ENCODE measurements around the gene KCNQ1. TPM values are rescaled to one million over a fixed set of nuclear protein-coding genes. Genes with fewer than 3 reads are reported as not detected.

Gene KCNQ1
- total RNA-seq, 2 experiments from 2014 or later = 8.7 to 9.5 TPM

DNA sequence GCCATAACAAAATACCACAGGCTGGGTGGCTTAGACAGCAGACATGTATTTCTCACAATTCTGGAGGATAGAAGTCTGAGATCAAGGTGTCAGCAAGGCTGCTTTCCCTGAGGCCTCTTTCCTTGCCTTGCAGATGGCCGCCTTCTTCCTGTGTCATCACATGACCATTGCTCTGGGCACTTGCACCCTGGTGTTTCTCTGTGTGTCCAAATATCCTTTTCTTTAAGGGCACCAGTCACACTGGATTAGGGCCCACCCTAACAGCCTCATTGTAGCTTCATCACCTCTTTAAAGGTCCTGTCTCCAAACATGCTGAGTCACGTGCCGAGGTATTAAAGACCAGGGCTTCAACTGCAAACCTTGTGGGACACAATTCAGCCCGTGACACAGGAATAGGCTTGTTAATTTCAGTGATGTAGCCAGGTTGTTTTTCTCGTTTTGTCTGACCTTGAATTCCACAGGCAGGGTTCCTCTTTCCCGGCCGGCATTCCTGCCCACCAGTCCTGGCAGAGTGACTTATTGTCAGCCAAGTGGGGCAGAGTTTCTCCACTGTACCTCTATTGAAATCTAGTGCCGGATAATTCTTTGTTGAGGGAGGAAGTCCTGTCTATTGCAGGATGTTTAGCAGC, 154.9 kb downstream of the KCNQ1 start:
- Mint-ChIP-seq H3K4me3 (no peak overlapping the region), H3K27ac (no peak overlapping the region), H3K4me1 (ENCODE audit: low read depth) (no peaks in the 10 kb centered on the region), H3K27me3 (no peaks in the 10 kb centered on the region), H3K9me3 (peaks cover 10% of the 10 kb centered on the region), H3K36me3 (ENCODE audit: low read depth) (peaks cover 14% of the 10 kb centered on the region)
- ATAC-seq (no peak), DNase-seq (no peak)
- intact Hi-C loops (cut with micrococcal nuclease) = no loop called here
- ChIA-PET POLR2A (interaction anchor here (0.8 kb wide), 1 partner anchor 66 kb away, joined by 3 read pairs; no protein-coding TSS in a partner anchor), CTCF (no interaction called here)
- TF ChIP-seq, protein P1, sequence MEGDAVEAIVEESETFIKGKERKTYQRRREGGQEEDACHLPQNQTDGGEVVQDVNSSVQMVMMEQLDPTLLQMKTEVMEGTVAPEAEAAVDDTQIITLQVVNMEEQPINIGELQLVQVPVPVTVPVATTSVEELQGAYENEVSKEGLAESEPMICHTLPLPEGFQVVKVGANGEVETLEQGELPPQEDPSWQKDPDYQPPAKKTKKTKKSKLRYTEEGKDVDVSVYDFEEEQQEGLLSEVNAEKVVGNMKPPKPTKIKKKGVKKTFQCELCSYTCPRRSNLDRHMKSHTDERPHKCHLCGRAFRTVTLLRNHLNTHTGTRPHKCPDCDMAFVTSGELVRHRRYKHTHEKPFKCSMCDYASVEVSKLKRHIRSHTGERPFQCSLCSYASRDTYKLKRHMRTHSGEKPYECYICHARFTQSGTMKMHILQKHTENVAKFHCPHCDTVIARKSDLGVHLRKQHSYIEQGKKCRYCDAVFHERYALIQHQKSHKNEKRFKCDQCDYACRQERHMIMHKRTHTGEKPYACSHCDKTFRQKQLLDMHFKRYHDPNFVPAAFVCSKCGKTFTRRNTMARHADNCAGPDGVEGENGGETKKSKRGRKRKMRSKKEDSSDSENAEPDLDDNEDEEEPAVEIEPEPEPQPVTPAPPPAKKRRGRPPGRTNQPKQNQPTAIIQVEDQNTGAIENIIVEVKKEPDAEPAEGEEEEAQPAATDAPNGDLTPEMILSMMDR (IDR thresholded peaks at IDR 0.05) = no peak

DNA sequence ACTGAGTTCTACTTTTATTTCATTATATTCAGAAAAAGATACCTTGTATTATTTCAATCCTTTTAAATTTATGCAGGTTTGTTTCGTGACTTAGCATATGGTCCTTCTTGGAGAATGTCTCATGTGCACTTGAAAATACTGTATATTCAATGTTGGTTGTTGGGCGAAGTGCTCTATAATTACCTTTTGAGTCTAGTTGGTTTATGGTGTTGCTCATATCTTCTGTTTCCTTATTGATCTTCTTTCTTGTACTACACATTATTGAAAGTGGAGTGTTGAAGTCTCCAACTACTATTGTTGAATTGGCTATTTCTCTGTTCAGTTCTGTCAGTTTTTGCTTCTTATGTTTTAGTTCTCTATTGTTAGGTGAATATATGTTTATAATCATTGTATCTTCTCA, 164.5 kb downstream of the KCNQ1 start:
- no peaks in the 10 kb centered on the region for H3K4me1 Mint-ChIP-seq (ENCODE audit: low read depth)
- no peak overlapping the region for H3K27ac Mint-ChIP-seq
- peaks cover 20% of the 10 kb centered on the region for H3K36me3 Mint-ChIP-seq (ENCODE audit: low read depth)
- H3K9me3 Mint-ChIP-seq = peaks cover 8% of the 10 kb centered on the region
- ATAC-seq = no peak
- no peak overlapping the region for H3K4me3 Mint-ChIP-seq
- no peak for DNase-seq
- ChIA-PET CTCF (no interaction called here), POLR2A (no interaction called here)
- TF ChIP-seq, protein P1 (IDR thresholded peaks at IDR 0.05) = no peak
- intact Hi-C loops (cut with micrococcal nuclease) = loop anchor here (5.0 kb wide), 1 partner anchor 48 kb away; no protein-coding TSS in a partner anchor
- H3K27me3 Mint-ChIP-seq = no peaks in the 10 kb centered on the region

- H3K36me3 Mint-ChIP-seq (ENCODE audit: low read depth) = peaks cover 6% of the 10 kb centered on the region
- ATAC-seq = no peak
- peaks cover 8% of the 10 kb centered on the region for H3K9me3 Mint-ChIP-seq
- POLR2A ChIA-PET = no interaction called here
- intact Hi-C loops (cut with micrococcal nuclease) = no loop called here
- DNase-seq = no peak
- no peaks in the 10 kb centered on the region for H3K4me1 Mint-ChIP-seq (ENCODE audit: low read depth)
- CTCF ChIA-PET = no interaction called here
- no peaks in the 10 kb centered on the region for H3K27me3 Mint-ChIP-seq
- no peak overlapping the region for H3K4me3 Mint-ChIP-seq
- H3K27ac Mint-ChIP-seq = no peak overlapping the region
- TF ChIP-seq, protein P1 (IDR thresholded peaks at IDR 0.05) = no peak
Observed at GRCh38 chr11:2612884-2613571, 168.2 kb downstream of the KCNQ1 start.

GRCh38 chr11:2621894-2622293, 177.1 kb downstream of the KCNQ1 start:
- TF ChIP-seq, protein P1 (IDR thresholded peaks at IDR 0.05) = no peak
- ATAC-seq (no peak), DNase-seq (no peak)
- no peaks in the 10 kb centered on the region for H3K9me3 Mint-ChIP-seq
- intact Hi-C loops (cut with micrococcal nuclease) = no loop called here
- no peak overlapping the region for H3K4me3 Mint-ChIP-seq
- H3K27me3 Mint-ChIP-seq = no peaks in the 10 kb centered on the region
- POLR2A ChIA-PET = interaction anchor here (0.7 kb wide), 1 partner anchor 189 kb away, joined by 3 read pairs; no protein-coding TSS in a partner anchor
- CTCF ChIA-PET = no interaction called here
- peaks cover 8% of the 10 kb centered on the region for H3K36me3 Mint-ChIP-seq (ENCODE audit: low read depth)
- H3K4me1 Mint-ChIP-seq (ENCODE audit: low read depth) = peaks cover 6% of the 10 kb centered on the region
- no peak overlapping the region for H3K27ac Mint-ChIP-seq

GRCh38 chr11:2625183-2625582, 180.4 kb downstream of the KCNQ1 start:
- H3K36me3 Mint-ChIP-seq (ENCODE audit: low read depth) = peaks cover 23% of the 10 kb centered on the region
- ATAC-seq (no peak), DNase-seq (no peak)
- TF ChIP-seq, protein P1 (IDR thresholded peaks at IDR 0.05) = no peak
- H3K9me3 Mint-ChIP-seq = peaks cover 2% of the 10 kb centered on the region
- ChIA-PET POLR2A (no interaction called here), CTCF (no interaction called here)
- no peaks in the 10 kb centered on the region for H3K27me3 Mint-ChIP-seq
- peaks cover 6% of the 10 kb centered on the region for H3K4me1 Mint-ChIP-seq (ENCODE audit: low read depth)
- H3K4me3 Mint-ChIP-seq = no peak overlapping the region
- no peak overlapping the region for H3K27ac Mint-ChIP-seq
- intact Hi-C loops (cut with micrococcal nuclease) = no loop called here

All from activated CD8-positive, alpha-beta T cell treated with anti-CD3 and anti-CD28 coated beads for 36 hours (primary cell).